GM12878 (cell line): ENCODE results near the gene C1QC. TPM values are rescaled to one million over a fixed set of nuclear protein-coding genes. Genes with fewer than 3 reads are reported as not detected.

Experiments used
- ATAC-seq: fragments of 200-7000 bp; cut with Tn5 transposase; 3 replicates; pipeline ENCODE4 v1.9.1; 2020; ENCODE audit warnings: mild to moderate bottlenecking, moderate library complexity
- BruUV-seq: library from RNA; stranded (reverse); fragments of 400-500 nt; replicated peaks from 2 replicates; lab custom pipeline; 2021; lab: Mats Ljungman, UMichigan
- CTCF ChIA-PET: fragments of 300-600 bp; sonication (Branson Sonifier 250); formaldehyde crosslinking; extraction: SDS; loops from one replicate; lab custom pipeline; 2021; ENCODE audit warnings: inconsistent platforms; lab: Yijun Ruan, JAX
- POLR2A ChIA-PET: fragments of 350-600 bp; formaldehyde crosslinking; extraction: SDS; loops from one replicate; lab custom pipeline; 2021; ENCODE audit warnings: inconsistent platforms; lab: Charles Lee
- RAD21 ChIA-PET: fragments of 300-600 bp; sonication (Branson Sonifier 250); formaldehyde crosslinking; loops from one replicate; lab custom pipeline; 2023; ENCODE audit warnings: antibody characterized with exemption; ENCODE audit not compliant: unreplicated experiment; lab: Charles Lee
- SMC1A ChIA-PET: fragments of 300-600 bp; sonication (Branson Sonifier 250); formaldehyde crosslinking; loops from one replicate; lab custom pipeline; 2023; ENCODE audit not compliant: unreplicated experiment, uncharacterized antibody; lab: Charles Lee
- DNase-seq: peaks from one replicate; pipeline ENCODE4 v3.0.0-alpha.2; 2011; ENCODE audit warnings: low read depth, low spot score
- FAIRE-seq: peaks from 3 replicates; lab custom pipeline; 2011; peaks lifted over from hg19 to GRCh38; lab: Jason Lieb, UNC
- H2AFZ ChIP-seq: 2 replicates; pipeline ENCODE4 v1.6.0; 2011; ENCODE audit warnings: low read depth, low read length, control low read depth; ENCODE audit not compliant: control insufficient read depth
- H3K27ac ChIP-seq: 2 replicates; pipeline ENCODE4 v1.5.1; 2011; ENCODE audit warnings: control low read depth; ENCODE audit not compliant: control insufficient read depth, insufficient read depth
- H3K27me3 ChIP-seq, 2 experiments: replicated peaks in 1 of 2; 2 replicates each; pipeline versions ENCODE4 v1.6.0 to v1.6.1; 2011; ENCODE audit warnings: low read length in 1 of 2; ENCODE audit not compliant: control insufficient read depth in 2 of 2, insufficient read depth in 2 of 2
- H3K36me3 ChIP-seq, 2 experiments: 2 replicates each; pipeline ENCODE4 v1.5.1; 2011; ENCODE audit warnings: low read length in 1 of 2; ENCODE audit not compliant: control insufficient read depth in 2 of 2, insufficient read depth in 2 of 2
- H3K4me1 ChIP-seq: 2 replicates; pipeline ENCODE4 v1.6.1; 2011; ENCODE audit warnings: mild to moderate bottlenecking, low read length, moderate library complexity, mixed read lengths; ENCODE audit not compliant: control insufficient read depth, insufficient read depth
- H3K4me2 ChIP-seq: 2 replicates; pipeline ENCODE4 v1.6.0; 2011; ENCODE audit warnings: control low read depth; ENCODE audit not compliant: control insufficient read depth, insufficient read depth
- H3K4me3 ChIP-seq: fragments of 200-600 bp; sonication (generic); 2 replicates; pipeline ENCODE4 v1.5.1; 2016
- H3K79me2 ChIP-seq: 2 replicates; pipeline ENCODE4 v1.6.0; 2011; ENCODE audit warnings: low read length; ENCODE audit not compliant: control insufficient read depth, insufficient read depth
- H3K9ac ChIP-seq: 2 replicates; pipeline ENCODE4 v1.8.0; 2011; ENCODE audit warnings: low read length, control low read depth, mixed read lengths; ENCODE audit not compliant: control insufficient read depth, insufficient read depth
- H3K9me3 ChIP-seq: replicated peaks from 3 replicates; pipeline ENCODE4 v1.5.1; 2011; ENCODE audit warnings: mild to moderate bottlenecking, low read length; ENCODE audit not compliant: control insufficient read depth, insufficient read depth
- H4K20me1 ChIP-seq: 2 replicates; pipeline ENCODE4 v1.6.0; 2011; ENCODE audit not compliant: control insufficient read depth, insufficient read depth
- CHD2 ChIP-seq: IDR thresholded peaks from 2 replicates; pipeline ENCODE4 v1.6.1; 2011; ENCODE audit warnings: low read depth, low read length, improper control_type of control experiment, borderline replicate concordance
- FOXM1 ChIP-seq: IDR thresholded peaks from 2 replicates; pipeline ENCODE4 v1.6.1; 2012; ENCODE audit warnings: low read depth, mild to moderate bottlenecking, inconsistent platforms, low read length, moderate library complexity
- JUND ChIP-seq: IDR thresholded peaks from 2 replicates; pipeline ENCODE4 v1.6.1; 2012; ENCODE audit warnings: low read depth, mild to moderate bottlenecking, low read length, improper control_type of control experiment, moderate library complexity
- NFXL1 ChIP-seq: fragments of 450-650 bp; IDR thresholded peaks from 2 replicates; pipeline ENCODE4 v1.6.1; 2017; ENCODE audit warnings: antibody characterized with exemption, mild to moderate bottlenecking, borderline replicate concordance
- PAX8 ChIP-seq: fragments of 450-650 bp; IDR thresholded peaks from 2 replicates; pipeline ENCODE4 v1.6.1; 2017; ENCODE audit warnings: mild to moderate bottlenecking, moderate library complexity
- RBBP5 ChIP-seq: fragments of 200-600 bp; sonication (generic); conservative IDR thresholded peaks from 2 replicates; pipeline ENCODE4 v1.6.1; 2016
- SIX5 ChIP-seq: IDR thresholded peaks from 2 replicates; pipeline ENCODE4 v1.6.1; 2011; ENCODE audit warnings: mild to moderate bottlenecking, low read depth, low read length, moderate library complexity; ENCODE audit not compliant: severe bottlenecking
- SRF ChIP-seq, 2 experiments: IDR thresholded peaks; 2 replicates each; pipeline ENCODE4 v1.6.1; 2011; ENCODE audit warnings: low read depth in 2 of 2, low read length in 2 of 2, mild to moderate bottlenecking in 1 of 2, moderate library complexity in 1 of 2
- TCF7 ChIP-seq: IDR thresholded peaks from 2 replicates; pipeline ENCODE4 v1.6.1; 2014; ENCODE audit warnings: antibody characterized with exemption, borderline replicate concordance
- WGBS: methylation state at CpG from one replicate; pipeline ENCODE4 v1.1.6; 2016; ENCODE audit warnings: low lambda C conversion rate; ENCODE audit not compliant: insufficient replicate concordance, insufficient coverage; ENCODE audit errors: missing lambda C conversion rate; 5-methylcytosine and 5-hydroxymethylcytosine counted together
- in situ Hi-C: fragments of 300-500 bp; cut with MboI; formaldehyde crosslinking; loops from 9 replicates; pipeline ENCODE4 v1.14.3; 2018; ENCODE audit warnings: mixed read lengths
- intact Hi-C: fragments of 100-400 bp; cut with micrococcal nuclease; formaldehyde crosslinking; loops from one replicate; pipeline ENCODE4 v1.14.2; 2022; ENCODE audit not compliant: unreplicated experiment
- polyA plus RNA-seq, 11 experiments: library from polyadenylated mRNA; depleted of rRNA in 4 of 11; unstranded in 6 of 11; stranded (reverse) in 5 of 11; fragments of >200 nt; fragmentation: Nextera tagmentation in 4 of 11; fragmentation: Illumina TruSeq in 1 of 11; extraction: Ambion mirVana in 4 of 11; extraction: Trizol in 1 of 11; gene quantifications; 1 replicate in 1 of 11; 2 replicates in 10 of 11; pipeline versions ENCODE4 v1.2.1 to v1.2.3, GENCODE V29; 2011 to 2016; ENCODE audit warnings: inconsistent platforms in 2 of 11, missing spikeins in 2 of 11, low read depth in 1 of 11
- total RNA-seq, 4 experiments: library from RNA; depleted of rRNA in 3 of 4; stranded (reverse); fragments of >200 nt in 3 of 4; fragmentation: Illumina TruSeq in 1 of 4; extraction: Trizol in 1 of 4; gene quantifications; 2 replicates each; pipeline versions ENCODE4 v1.2.1 to v1.2.3, GENCODE V29; 2013 to 2021
- TF ChIP-seq, protein P1 (sequence below): IDR thresholded peaks from 2 replicates; pipeline ENCODE4 v1.6.1; 2011; ENCODE audit warnings: low read depth, low read length, improper control_type of control experiment, borderline replicate concordance
- TF ChIP-seq, protein P2 (sequence below): fragments of 450-650 bp; IDR thresholded peaks from 2 replicates; pipeline ENCODE4 v1.6.1; 2014; ENCODE audit warnings: mild to moderate bottlenecking
- TF ChIP-seq, protein P3 (sequence below): fragments of 450-650 bp; formaldehyde crosslinking; IDR thresholded peaks from 2 replicates; pipeline ENCODE4 v1.4.0; 2022; ENCODE audit warnings: mild to moderate bottlenecking, moderate library complexity
- TF ChIP-seq, protein P4 (sequence below): IDR thresholded peaks from 2 replicates; pipeline ENCODE4 v1.6.1; 2012; ENCODE audit warnings: mild to moderate bottlenecking, low read depth, low read length

C1QC gene
- total and polyA plus RNA-seq, 10 of the 15 experiments (the other 5 are each of a cell fraction or from before 2014, with no cell fraction given), result 0.74 TPM; not detected in 9

DNA sequence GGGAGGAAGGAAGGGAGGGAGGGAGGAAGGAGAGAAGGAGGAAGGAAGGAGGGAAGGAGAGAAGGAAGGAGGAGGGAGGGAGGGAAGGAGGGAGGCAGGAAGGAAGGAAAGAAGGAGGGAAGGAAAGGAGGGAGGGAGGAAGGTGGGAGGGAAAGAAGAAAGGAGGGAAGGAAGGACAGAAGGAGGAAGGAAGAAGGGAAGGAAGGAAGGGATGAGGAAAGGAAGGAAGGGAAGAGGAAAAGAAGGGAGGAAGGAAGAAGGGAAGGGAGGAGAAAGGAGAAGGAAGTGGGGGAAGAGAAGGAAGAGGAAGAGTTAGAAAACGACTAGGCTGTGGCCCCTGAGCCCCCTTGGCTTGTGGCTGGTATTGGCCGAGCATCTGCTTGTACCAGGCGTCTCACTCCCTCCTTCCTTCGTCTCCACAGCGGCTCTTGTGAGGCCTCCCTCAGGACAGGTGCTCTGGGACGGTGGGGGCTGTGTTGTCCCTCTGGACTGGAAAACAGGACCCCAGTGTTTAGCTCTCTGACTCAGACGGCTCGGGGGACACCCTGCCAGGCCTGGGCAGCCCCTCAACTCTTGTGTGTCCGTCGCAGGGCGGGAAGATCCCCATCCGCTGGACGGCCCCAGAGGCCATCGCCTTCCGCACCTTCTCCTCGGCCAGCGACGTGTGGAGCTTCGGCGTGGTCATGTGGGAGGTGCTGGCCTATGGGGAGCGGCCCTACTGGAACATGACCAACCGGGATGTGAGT, 43.2 kb upstream of the C1QC start:
- ChIA-PET RAD21 (no interaction called here), SMC1A (no interaction called here), CTCF (no interaction called here), POLR2A (no interaction called here)
- TF ChIP-seq, protein P1, sequence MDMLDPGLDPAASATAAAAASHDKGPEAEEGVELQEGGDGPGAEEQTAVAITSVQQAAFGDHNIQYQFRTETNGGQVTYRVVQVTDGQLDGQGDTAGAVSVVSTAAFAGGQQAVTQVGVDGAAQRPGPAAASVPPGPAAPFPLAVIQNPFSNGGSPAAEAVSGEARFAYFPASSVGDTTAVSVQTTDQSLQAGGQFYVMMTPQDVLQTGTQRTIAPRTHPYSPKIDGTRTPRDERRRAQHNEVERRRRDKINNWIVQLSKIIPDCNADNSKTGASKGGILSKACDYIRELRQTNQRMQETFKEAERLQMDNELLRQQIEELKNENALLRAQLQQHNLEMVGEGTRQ, result no peak
- TF ChIP-seq PAX8 (no peak), NFXL1 (no peak), FOXM1 (no peak), SRF (IDR thresholded peaks at IDR 0.05; ENCODE audit: low read depth in 2 of 2, low read length in 2 of 2) (no peak), CHD2 (no peak), JUND (no peak), RBBP5 (no peak), SIX5 (no peak), TCF7 (no peak)
- TF ChIP-seq, protein P2, sequence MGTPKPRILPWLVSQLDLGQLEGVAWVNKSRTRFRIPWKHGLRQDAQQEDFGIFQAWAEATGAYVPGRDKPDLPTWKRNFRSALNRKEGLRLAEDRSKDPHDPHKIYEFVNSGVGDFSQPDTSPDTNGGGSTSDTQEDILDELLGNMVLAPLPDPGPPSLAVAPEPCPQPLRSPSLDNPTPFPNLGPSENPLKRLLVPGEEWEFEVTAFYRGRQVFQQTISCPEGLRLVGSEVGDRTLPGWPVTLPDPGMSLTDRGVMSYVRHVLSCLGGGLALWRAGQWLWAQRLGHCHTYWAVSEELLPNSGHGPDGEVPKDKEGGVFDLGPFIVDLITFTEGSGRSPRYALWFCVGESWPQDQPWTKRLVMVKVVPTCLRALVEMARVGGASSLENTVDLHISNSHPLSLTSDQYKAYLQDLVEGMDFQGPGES, result no peak
- TF ChIP-seq, protein P3, sequence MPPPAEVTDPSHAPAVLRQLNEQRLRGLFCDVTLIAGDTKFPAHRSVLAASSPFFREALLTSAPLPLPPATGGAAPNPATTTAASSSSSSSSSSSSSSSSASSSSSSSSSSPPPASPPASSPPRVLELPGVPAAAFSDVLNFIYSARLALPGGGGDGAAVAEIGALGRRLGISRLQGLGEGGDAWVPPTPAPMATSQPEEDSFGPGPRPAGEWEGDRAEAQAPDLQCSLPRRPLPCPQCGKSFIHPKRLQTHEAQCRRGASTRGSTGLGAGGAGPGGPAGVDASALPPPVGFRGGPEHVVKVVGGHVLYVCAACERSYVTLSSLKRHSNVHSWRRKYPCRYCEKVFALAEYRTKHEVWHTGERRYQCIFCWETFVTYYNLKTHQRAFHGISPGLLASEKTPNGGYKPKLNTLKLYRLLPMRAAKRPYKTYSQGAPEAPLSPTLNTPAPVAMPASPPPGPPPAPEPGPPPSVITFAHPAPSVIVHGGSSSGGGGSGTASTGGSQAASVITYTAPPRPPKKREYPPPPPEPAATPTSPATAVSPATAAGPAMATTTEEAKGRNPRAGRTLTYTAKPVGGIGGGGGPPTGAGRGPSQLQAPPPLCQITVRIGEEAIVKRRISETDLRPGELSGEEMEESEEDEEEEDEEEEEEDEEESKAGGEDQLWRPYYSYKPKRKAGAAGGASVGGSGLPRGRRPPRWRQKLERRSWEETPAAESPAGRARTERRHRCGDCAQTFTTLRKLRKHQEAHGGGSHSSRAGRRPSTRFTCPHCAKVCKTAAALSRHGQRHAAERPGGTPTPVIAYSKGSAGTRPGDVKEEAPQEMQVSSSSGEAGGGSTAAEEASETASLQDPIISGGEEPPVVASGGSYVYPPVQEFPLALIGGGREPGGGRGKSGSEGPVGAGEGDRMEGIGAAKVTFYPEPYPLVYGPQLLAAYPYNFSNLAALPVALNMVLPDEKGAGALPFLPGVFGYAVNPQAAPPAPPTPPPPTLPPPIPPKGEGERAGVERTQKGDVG, result no peak
- TF ChIP-seq, protein P4, sequence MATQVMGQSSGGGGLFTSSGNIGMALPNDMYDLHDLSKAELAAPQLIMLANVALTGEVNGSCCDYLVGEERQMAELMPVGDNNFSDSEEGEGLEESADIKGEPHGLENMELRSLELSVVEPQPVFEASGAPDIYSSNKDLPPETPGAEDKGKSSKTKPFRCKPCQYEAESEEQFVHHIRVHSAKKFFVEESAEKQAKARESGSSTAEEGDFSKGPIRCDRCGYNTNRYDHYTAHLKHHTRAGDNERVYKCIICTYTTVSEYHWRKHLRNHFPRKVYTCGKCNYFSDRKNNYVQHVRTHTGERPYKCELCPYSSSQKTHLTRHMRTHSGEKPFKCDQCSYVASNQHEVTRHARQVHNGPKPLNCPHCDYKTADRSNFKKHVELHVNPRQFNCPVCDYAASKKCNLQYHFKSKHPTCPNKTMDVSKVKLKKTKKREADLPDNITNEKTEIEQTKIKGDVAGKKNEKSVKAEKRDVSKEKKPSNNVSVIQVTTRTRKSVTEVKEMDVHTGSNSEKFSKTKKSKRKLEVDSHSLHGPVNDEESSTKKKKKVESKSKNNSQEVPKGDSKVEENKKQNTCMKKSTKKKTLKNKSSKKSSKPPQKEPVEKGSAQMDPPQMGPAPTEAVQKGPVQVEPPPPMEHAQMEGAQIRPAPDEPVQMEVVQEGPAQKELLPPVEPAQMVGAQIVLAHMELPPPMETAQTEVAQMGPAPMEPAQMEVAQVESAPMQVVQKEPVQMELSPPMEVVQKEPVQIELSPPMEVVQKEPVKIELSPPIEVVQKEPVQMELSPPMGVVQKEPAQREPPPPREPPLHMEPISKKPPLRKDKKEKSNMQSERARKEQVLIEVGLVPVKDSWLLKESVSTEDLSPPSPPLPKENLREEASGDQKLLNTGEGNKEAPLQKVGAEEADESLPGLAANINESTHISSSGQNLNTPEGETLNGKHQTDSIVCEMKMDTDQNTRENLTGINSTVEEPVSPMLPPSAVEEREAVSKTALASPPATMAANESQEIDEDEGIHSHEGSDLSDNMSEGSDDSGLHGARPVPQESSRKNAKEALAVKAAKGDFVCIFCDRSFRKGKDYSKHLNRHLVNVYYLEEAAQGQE, result no peak
- ATAC-seq, result no peak
- H3K79me2 ChIP-seq, result no peaks in the 10 kb centered on the region
- H3K4me1 ChIP-seq, result no peaks in the 10 kb centered on the region
- intact Hi-C loops, result no loop called here
- H2AFZ ChIP-seq, result no peak overlapping the region
- no peak overlapping the region for H3K4me2 ChIP-seq
- FAIRE-seq, result no peak
- H3K9ac ChIP-seq, result no peak overlapping the region
- no peak for DNase-seq
- H3K27ac ChIP-seq, result no peak overlapping the region
- no peak overlapping the region for H3K4me3 ChIP-seq
- no peaks in the 10 kb centered on the region; a peak in 2 of 4 replicates for H3K27me3 ChIP-seq
- no peaks in the 10 kb centered on the region; the same call in 1 of the 2 replicates for H4K20me1 ChIP-seq
- WGBS, result 47% methylated on average over 22 of the region's 22 CpGs
- BruUV-seq, result no TSS peak
- no peaks in the 10 kb centered on the region for H3K9me3 ChIP-seq
- H3K36me3 ChIP-seq, result no peaks in the 10 kb centered on the region
- in situ Hi-C loops, result no loop called here
